Heart right ventricle (tissue), 16 donors: Measurements from ENCODE around the gene MYO5B. TPM values are rescaled to one million over a fixed set of nuclear protein-coding genes. Genes with fewer than 3 reads are reported as not detected.

Experiments
- ATAC-seq, 8 donors: fragments of 200-7000 bp; cut with Tn5 transposase; one replicate each; pipeline ENCODE4 v1.9.1; 2020; ENCODE audit warnings: mild to moderate bottlenecking in 8 of 8, moderate library complexity in 8 of 8, moderate number of reproducible peaks in 1 of 8
- DNase-seq, 2 donors: peaks; one replicate each; pipeline ENCODE4 v3.0.0-alpha.2; 2020
- H3K27ac ChIP-seq, 10 donors: fragments of 200-600 bp; sonication (generic) in 2 of 10; one replicate each; pipeline versions ENCODE4 v1.5.0 to v1.8.0; 2020 to 2022; ENCODE audit warnings: mild to moderate bottlenecking in 3 of 10
- H3K27me3 ChIP-seq, 7 donors: fragments of 200-600 bp; one replicate each; pipeline ENCODE4 v1.8.0; 2021 to 2022; ENCODE audit warnings: mild to moderate bottlenecking in 2 of 7
- H3K36me3 ChIP-seq, 9 donors: fragments of 200-600 bp; sonication (generic) in 1 of 9; one replicate each; pipeline versions ENCODE4 v1.5.0 to v1.8.0; 2020 to 2022; ENCODE audit warnings: mild to moderate bottlenecking in 2 of 9
- H3K4me1 ChIP-seq, 9 donors: fragments of 200-600 bp; sonication (generic) in 1 of 9; one replicate each; pipeline versions ENCODE4 v1.5.0 to v1.8.0; 2020 to 2022; ENCODE audit warnings: mild to moderate bottlenecking in 4 of 9
- H3K4me3 ChIP-seq, 10 donors: fragments of 200-600 bp; sonication (generic) in 2 of 10; one replicate each; pipeline versions ENCODE4 v1.5.0 to v1.8.0; 2020 to 2022; ENCODE audit warnings: mild to moderate bottlenecking in 7 of 10, moderate library complexity in 2 of 10
- H3K9me3 ChIP-seq, 11 donors: fragments of 200-600 bp in 10 of 11; sonication (generic) in 2 of 11; one replicate each; pipeline versions ENCODE4 v1.5.0 to v1.8.0; 2013 to 2022; ENCODE audit warnings: mild to moderate bottlenecking in 2 of 11, control low read depth in 1 of 11, moderate library complexity in 1 of 11
- WGBS, 2 donors: extraction: QIAGEN DNeasy Blood & Tissue Kit; methylation state at CpG; one replicate each; pipeline ENCODE4 v1.1.7; 2013; ENCODE audit warnings: inconsistent platforms in 1 of 2; 5-methylcytosine and 5-hydroxymethylcytosine counted together
- intact Hi-C, 10 donors: fragments of 100-400 bp; cut with DNase I; formaldehyde crosslinking; loops; one replicate each; pipeline versions ENCODE4 v1.11.1 to v1.14.2; 2022
- polyA plus RNA-seq, 2 donors: library from polyadenylated mRNA; stranded (reverse); fragments of 200-250 nt; gene quantifications; one replicate each; pipeline ENCODE4 v1.2.3, GENCODE V29; 2013
- total RNA-seq, 10 donors: library from RNA; stranded (reverse); fragmentation: NEBNext Ultra II Directional in 3 of 10; extraction: Animal tissue kit (Norgen Biotek cat#: 25700) in 3 of 10; gene quantifications; one replicate each; pipeline versions ENCODE4 v1.2.1 to v1.2.4, GENCODE V29; 2021 to 2023
- TF ChIP-seq, protein P1 (sequence below), 9 donors: fragments of 200-600 bp; sonication (generic) in 2 of 9; IDR thresholded peaks; one replicate each; pipeline versions ENCODE4 v1.5.0 to v1.8.0; 2021 to 2022; ENCODE audit warnings: antibody characterized with exemption in 9 of 9, mild to moderate bottlenecking in 5 of 9, moderate library complexity in 1 of 9
- donor health status: Arrhythmogenic right ventricular cardiomyopathy.
- donor health status: ischemic (EF 13 %, LVEDD 7.1; RV severe dilation, severe dysfunction).
- donor health status: healthy with polysubstance abuse.
- donor health status: DM: no; HTN: yes; CAD: no.
- donor health status: DM: no; HTN: no; CAD: no.
- donor health status: ischemic (EF 25% LVEDD 6.9; RV normal size, moderate dysfunction).
- donor health status: ischemic (EF 25% LVEDD 5.7; RV mildly dilated, moderate dysfunction).
- donor health status: healthy.
- donor health status: DM: yes; HTN: yes; CAD: no.
- donor health status: Ischemic cardiomyopathy.
- donor health status: ischemic (EF 35%, LVEDD 5.7; RV mildly dilated, moderate dysfunction).
- donor health status: nonischemic (EF 11% LVEDD 7.7; RV severe dilation, severe dysfunction).
- donor health status: DM: yes; HTN: yes; CAD: no.
- donor health status: PGD.
- donor health status: ischemic (EF 29% LVEDD 5.4; RV normal size, mild dysfunction).
- donor health status: nonischemic (EF 23%, LVEDD 6.1; RV moderate dilation, normal function).

Gene MYO5B
- total and polyA plus RNA-seq, 12 donors = 0.20 to 3.7 (median 0.93) TPM

DNA sequence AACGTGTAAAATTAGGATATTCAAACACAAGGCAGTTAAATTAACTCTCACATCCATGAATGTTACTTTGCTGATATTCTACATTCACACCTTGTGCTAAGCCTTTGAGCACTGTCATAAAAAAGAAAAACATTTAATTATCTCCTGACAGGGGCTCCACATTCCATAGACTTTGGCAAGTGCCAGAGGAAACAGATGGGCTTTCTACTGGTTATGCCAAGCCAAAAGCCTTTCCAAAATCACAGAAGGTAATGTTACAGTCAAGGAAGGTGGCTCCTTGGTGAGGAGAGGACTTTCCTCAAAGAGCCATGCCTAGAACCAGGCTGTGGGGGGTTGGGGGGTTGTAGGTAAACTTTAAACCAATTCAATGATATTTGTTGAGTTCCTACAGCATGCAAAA lies 12.4 kb downstream of the MYO5B start:
- no peak overlapping the region for H3K4me3 ChIP-seq
- no peak overlapping the region for H3K27ac ChIP-seq
- H3K27me3 ChIP-seq = peaks cover 0 to 49% (median 24%) of the 10 kb centered on the region in 7 donors
- no peaks in the 10 kb centered on the region for H3K36me3 ChIP-seq
- DNase-seq = no peak
- H3K4me1 ChIP-seq = no peaks in the 10 kb centered on the region
- no peaks in the 10 kb centered on the region for H3K9me3 ChIP-seq
- ATAC-seq = no peak
- TF ChIP-seq, protein P1, sequence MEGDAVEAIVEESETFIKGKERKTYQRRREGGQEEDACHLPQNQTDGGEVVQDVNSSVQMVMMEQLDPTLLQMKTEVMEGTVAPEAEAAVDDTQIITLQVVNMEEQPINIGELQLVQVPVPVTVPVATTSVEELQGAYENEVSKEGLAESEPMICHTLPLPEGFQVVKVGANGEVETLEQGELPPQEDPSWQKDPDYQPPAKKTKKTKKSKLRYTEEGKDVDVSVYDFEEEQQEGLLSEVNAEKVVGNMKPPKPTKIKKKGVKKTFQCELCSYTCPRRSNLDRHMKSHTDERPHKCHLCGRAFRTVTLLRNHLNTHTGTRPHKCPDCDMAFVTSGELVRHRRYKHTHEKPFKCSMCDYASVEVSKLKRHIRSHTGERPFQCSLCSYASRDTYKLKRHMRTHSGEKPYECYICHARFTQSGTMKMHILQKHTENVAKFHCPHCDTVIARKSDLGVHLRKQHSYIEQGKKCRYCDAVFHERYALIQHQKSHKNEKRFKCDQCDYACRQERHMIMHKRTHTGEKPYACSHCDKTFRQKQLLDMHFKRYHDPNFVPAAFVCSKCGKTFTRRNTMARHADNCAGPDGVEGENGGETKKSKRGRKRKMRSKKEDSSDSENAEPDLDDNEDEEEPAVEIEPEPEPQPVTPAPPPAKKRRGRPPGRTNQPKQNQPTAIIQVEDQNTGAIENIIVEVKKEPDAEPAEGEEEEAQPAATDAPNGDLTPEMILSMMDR (IDR thresholded peaks at IDR 0.05) = no peak
- WGBS, 2 donors = 51 to 52% methylated on average over 1 of the region's 1 CpG
- intact Hi-C loops = loop anchor here in 1 of 10 donors (10.0 kb wide), 1 partner anchor 228 kb away; no protein-coding TSS in a partner anchor

DNA sequence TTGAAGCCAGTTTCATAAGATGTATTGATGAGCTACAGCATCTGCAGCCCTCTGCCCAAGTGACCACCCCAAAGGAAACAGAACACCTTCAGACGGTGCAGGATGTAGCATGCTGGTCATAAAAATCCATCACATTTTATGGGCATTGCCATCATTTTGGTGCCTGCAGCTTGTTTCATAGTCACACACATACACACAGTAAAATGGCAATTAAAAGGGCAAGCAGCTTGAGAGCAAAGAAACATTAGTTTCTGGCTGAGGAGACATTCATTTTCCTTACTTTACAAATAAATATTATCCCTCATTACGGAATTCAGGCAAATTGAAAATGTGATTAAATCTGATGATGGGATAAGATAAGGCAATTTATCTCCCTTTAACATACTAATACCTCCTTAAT lies 13.4 kb downstream of the MYO5B start:
- DNase-seq = no peak
- H3K27me3 ChIP-seq = peaks cover 0 to 47% (median 24%) of the 10 kb centered on the region in 7 donors

DNA sequence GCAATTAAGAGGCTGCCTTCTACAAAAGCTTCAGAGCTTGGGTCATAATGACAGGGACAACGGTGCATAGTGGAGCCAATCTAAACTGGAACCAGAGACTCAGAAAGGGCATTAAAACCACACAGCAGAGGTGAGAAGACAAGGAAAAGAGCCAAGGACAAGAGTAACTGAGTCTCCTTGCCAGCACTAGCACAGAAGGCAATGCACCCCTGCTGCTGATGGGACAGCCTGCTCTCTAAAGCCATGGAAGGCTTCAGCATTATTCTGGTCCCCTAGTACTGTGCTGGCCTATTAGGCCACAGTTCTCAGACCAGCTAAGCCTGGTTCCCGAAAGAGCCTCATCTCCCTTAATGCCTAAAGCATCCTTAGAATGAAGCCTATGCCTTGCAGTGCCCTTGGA lies 15.5 kb downstream of the MYO5B start:
- H3K4me1 ChIP-seq = no peaks in the 10 kb centered on the region
- H3K4me3 ChIP-seq = no peak overlapping the region
- peaks cover 0 to 36% (median 21%) of the 10 kb centered on the region in 7 donors for H3K27me3 ChIP-seq
- TF ChIP-seq, protein P1 (IDR thresholded peaks at IDR 0.05) = no peak
- DNase-seq (no peak), ATAC-seq (no peak)
- 78 to 81% methylated on average over 2 of the region's 2 CpGs for WGBS, 2 donors
- no peaks in the 10 kb centered on the region for H3K9me3 ChIP-seq
- no peak overlapping the region for H3K27ac ChIP-seq
- no peaks in the 10 kb centered on the region for H3K36me3 ChIP-seq
- intact Hi-C loops = no loop called here

More for the DNA sequence above, 13.4 kb downstream of the MYO5B start:
- WGBS, 2 donors = 58 to 61% methylated on average over 2 of the region's 2 CpGs
- no peaks in the 10 kb centered on the region for H3K4me1 ChIP-seq
- H3K4me3 ChIP-seq = no peak overlapping the region
- TF ChIP-seq, protein P1 (IDR thresholded peaks at IDR 0.05) = no peak
- no peaks in the 10 kb centered on the region for H3K9me3 ChIP-seq
- no peaks in the 10 kb centered on the region for H3K36me3 ChIP-seq
- ATAC-seq = no peak
- intact Hi-C loops = loop anchor here in 1 of 10 donors (10.0 kb wide), 1 partner anchor 227 kb away; no protein-coding TSS in a partner anchor
- H3K27ac ChIP-seq = no peak overlapping the region

DNA sequence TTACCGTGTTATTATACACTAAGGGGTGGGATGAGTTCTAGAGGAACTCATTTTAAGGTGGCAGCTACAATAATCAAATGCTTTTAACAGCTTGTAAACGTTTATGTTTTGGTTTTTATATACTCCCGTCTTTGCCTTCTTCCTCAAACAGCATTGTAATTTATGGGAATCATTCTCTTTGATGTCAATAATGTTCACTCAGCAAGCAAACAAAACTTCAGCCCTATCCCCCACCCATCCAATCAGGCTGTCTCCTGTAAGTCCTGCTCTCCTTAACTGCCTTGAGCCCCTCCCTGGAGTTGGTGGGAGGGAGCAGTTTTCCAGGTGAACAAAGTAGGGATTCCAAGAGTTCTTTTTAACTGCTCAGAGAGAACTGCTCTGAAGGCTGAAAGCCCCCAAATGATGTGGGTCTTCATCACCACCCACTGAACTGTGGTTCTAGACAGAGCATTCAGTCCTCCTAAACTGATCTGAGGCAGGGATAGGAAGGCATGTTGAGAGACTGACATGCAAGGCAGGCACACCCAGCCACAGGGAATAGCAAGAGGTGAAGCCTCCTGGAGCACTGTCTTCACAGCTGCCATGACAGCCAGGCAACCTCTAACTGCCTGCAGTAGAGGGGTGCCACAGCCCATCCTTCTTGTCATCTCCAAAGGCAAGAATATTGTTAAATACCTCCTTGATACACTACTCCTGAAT lies 17.5 kb downstream of the MYO5B start:
- Histone ChIP-seq H3K9me3 (no peaks in the 10 kb centered on the region), H3K27me3 (peaks cover 0 to 27% (median 10%) of the 10 kb centered on the region in 7 donors), H3K36me3 (no peaks in the 10 kb centered on the region), H3K4me1 (no peaks in the 10 kb centered on the region), H3K4me3 (no peak overlapping the region), H3K27ac (no peak overlapping the region)
- intact Hi-C loops = loop anchor here in 1 of 10 donors (1.0 kb wide), 1 partner anchor 46 kb away; no protein-coding TSS in a partner anchor
- no peak for ATAC-seq
- DNase-seq = no peak
- TF ChIP-seq, protein P1 (IDR thresholded peaks at IDR 0.05) = no peak
- WGBS, 2 donors = 53 to 57% methylated on average over 3 of the region's 3 CpGs
